Heart right ventricle (tissue), 16 donors: ENCODE measurements around the gene C1orf56. TPM values are rescaled to one million over a fixed set of nuclear protein-coding genes. Genes with fewer than 3 reads are reported as not detected.

Experiments
- ATAC-seq, 8 donors: fragments of 200-7000 bp; cut with Tn5 transposase; one replicate each; pipeline ENCODE4 v1.9.1; 2020; ENCODE audit warnings: mild to moderate bottlenecking in 8 of 8, moderate library complexity in 8 of 8, moderate number of reproducible peaks in 1 of 8
- DNase-seq, 2 donors: peaks; one replicate each; pipeline ENCODE4 v3.0.0-alpha.2; 2020
- H3K27ac ChIP-seq, 10 donors: fragments of 200-600 bp; sonication (generic) in 2 of 10; one replicate each; pipeline versions ENCODE4 v1.5.0 to v1.8.0; 2020 to 2022; ENCODE audit warnings: mild to moderate bottlenecking in 3 of 10
- H3K27me3 ChIP-seq, 7 donors: fragments of 200-600 bp; one replicate each; pipeline ENCODE4 v1.8.0; 2021 to 2022; ENCODE audit warnings: mild to moderate bottlenecking in 2 of 7
- H3K36me3 ChIP-seq, 9 donors: fragments of 200-600 bp; sonication (generic) in 1 of 9; one replicate each; pipeline versions ENCODE4 v1.5.0 to v1.8.0; 2020 to 2022; ENCODE audit warnings: mild to moderate bottlenecking in 2 of 9
- H3K4me1 ChIP-seq, 9 donors: fragments of 200-600 bp; sonication (generic) in 1 of 9; one replicate each; pipeline versions ENCODE4 v1.5.0 to v1.8.0; 2020 to 2022; ENCODE audit warnings: mild to moderate bottlenecking in 4 of 9
- H3K4me3 ChIP-seq, 10 donors: fragments of 200-600 bp; sonication (generic) in 2 of 10; one replicate each; pipeline versions ENCODE4 v1.5.0 to v1.8.0; 2020 to 2022; ENCODE audit warnings: mild to moderate bottlenecking in 7 of 10, moderate library complexity in 2 of 10
- H3K9me3 ChIP-seq, 11 donors: fragments of 200-600 bp in 10 of 11; sonication (generic) in 2 of 11; one replicate each; pipeline versions ENCODE4 v1.5.0 to v1.8.0; 2013 to 2022; ENCODE audit warnings: mild to moderate bottlenecking in 2 of 11, control low read depth in 1 of 11, moderate library complexity in 1 of 11
- CTCF ChIP-seq, 9 donors: fragments of 200-600 bp; sonication (generic) in 2 of 9; IDR thresholded peaks; one replicate each; pipeline versions ENCODE4 v1.5.0 to v1.8.0; 2021 to 2022; ENCODE audit warnings: antibody characterized with exemption in 9 of 9, mild to moderate bottlenecking in 5 of 9, moderate library complexity in 1 of 9
- WGBS, 2 donors: extraction: QIAGEN DNeasy Blood & Tissue Kit; methylation state at CpG; one replicate each; pipeline ENCODE4 v1.1.7; 2013; ENCODE audit warnings: inconsistent platforms in 1 of 2; 5-methylcytosine and 5-hydroxymethylcytosine counted together
- intact Hi-C, 10 donors: fragments of 100-400 bp; cut with DNase I; formaldehyde crosslinking; loops; one replicate each; pipeline versions ENCODE4 v1.11.1 to v1.14.2; 2022
- polyA plus RNA-seq, 2 donors: library from polyadenylated mRNA; stranded (reverse); fragments of 200-250 nt; gene quantifications; one replicate each; pipeline ENCODE4 v1.2.3, GENCODE V29; 2013
- total RNA-seq, 10 donors: library from RNA; stranded (reverse); fragmentation: NEBNext Ultra II Directional in 3 of 10; extraction: Animal tissue kit (Norgen Biotek cat#: 25700) in 3 of 10; gene quantifications; one replicate each; pipeline versions ENCODE4 v1.2.1 to v1.2.4, GENCODE V29; 2021 to 2023
- donor health status: Arrhythmogenic right ventricular cardiomyopathy.
- donor health status: ischemic (EF 13 %, LVEDD 7.1; RV severe dilation, severe dysfunction).
- donor health status: healthy with polysubstance abuse.
- donor health status: DM: no; HTN: yes; CAD: no.
- donor health status: DM: no; HTN: no; CAD: no.
- donor health status: ischemic (EF 25% LVEDD 6.9; RV normal size, moderate dysfunction).
- donor health status: ischemic (EF 25% LVEDD 5.7; RV mildly dilated, moderate dysfunction).
- donor health status: healthy.
- donor health status: DM: yes; HTN: yes; CAD: no.
- donor health status: Ischemic cardiomyopathy.
- donor health status: ischemic (EF 35%, LVEDD 5.7; RV mildly dilated, moderate dysfunction).
- donor health status: nonischemic (EF 11% LVEDD 7.7; RV severe dilation, severe dysfunction).
- donor health status: DM: yes; HTN: yes; CAD: no.
- donor health status: PGD.
- donor health status: ischemic (EF 29% LVEDD 5.4; RV normal size, mild dysfunction).
- donor health status: nonischemic (EF 23%, LVEDD 6.1; RV moderate dilation, normal function).

The C1orf56 gene
- total and polyA plus RNA-seq, 12 donors: 5.2 to 12.6 (median 7.6) TPM

- Histone ChIP-seq H3K36me3 (peaks cover 0 to 31% (median 13%) of the 10 kb centered on the region in 9 donors), H3K4me1 (peaks cover 16 to 67% (median 39%) of the 10 kb centered on the region in 9 donors), H3K4me3 (peak within 1 kb of the TSS; percentile 47 to 93 (median 79)), H3K27me3 (no peaks in the 10 kb centered on the region), H3K9me3 (no peaks in the 10 kb centered on the region), H3K27ac (peak within 1 kb of the TSS; percentile 80 to 100 (median 97))
- ATAC-seq: peak; percentile 93 to 96 (median 94)
- peak; percentile 63 to 95 (median 89) for TF ChIP-seq CTCF (IDR thresholded peaks at IDR 0.05)
- intact Hi-C loops: loop anchor here in 3 of 10 donors (1.0 to 10.0 kb wide), 4 partner anchors 11 to 55 kb away; partner anchors contain the start of genes MINDY1 (in 2 of the 3), PRUNE1 (in 2 of the 3) and GABPB2 (in 1 of the 3)
- peak; percentile 84 to 87 for DNase-seq
- 1% methylated on average over 58 of the region's 58 CpGs for WGBS, 2 donors
These were observed 11.8 kb downstream of the C1orf56 start, which contains the start of gene CDC42SE1 for GRCh38 chr1:151059109-151060006. CDC42SE1 (minus strand) TSS chr1:151059622; CDS start chr1:151055730, 3,892 bp downstream.

- intact Hi-C loops: loop anchor here in 2 of 10 donors (1.0 to 5.0 kb wide), 2 partner anchors 10 to 53 kb away; partner anchors contain the start of genes GABPB2 (in 1 of the 2), MINDY1 (in 1 of the 2) and PRUNE1 (in 1 of the 2)
- peaks cover 0 to 23% (median 6%) of the 10 kb centered on the region in 9 donors for H3K36me3 ChIP-seq
- H3K9me3 ChIP-seq: no peaks in the 10 kb centered on the region
- H3K27me3 ChIP-seq: no peaks in the 10 kb centered on the region
- peak; percentile 39 to 72 (median 60) for ATAC-seq
- TF ChIP-seq CTCF (IDR thresholded peaks at IDR 0.05): no peak
- H3K4me3 ChIP-seq: peak within 1 kb of the TSS; percentile 47 to 93 (median 79)
- WGBS, 2 donors: 1 to 4% methylated on average over 15 of the region's 15 CpGs
- H3K4me1 ChIP-seq: peaks cover 16 to 61% (median 39%) of the 10 kb centered on the region in 9 donors
- DNase-seq: peak; percentile 27 to 68
- H3K27ac ChIP-seq: peak within 1 kb of the TSS; percentile 80 to 100 (median 97)
These were observed 12.6 kb downstream of the C1orf56 start, which contains the start of gene MLLT11 for GRCh38 chr1:151060007-151060656. MLLT11 (plus strand) TSS chr1:151060397; CDS start chr1:151067225, 6,828 bp downstream.

DNA sequence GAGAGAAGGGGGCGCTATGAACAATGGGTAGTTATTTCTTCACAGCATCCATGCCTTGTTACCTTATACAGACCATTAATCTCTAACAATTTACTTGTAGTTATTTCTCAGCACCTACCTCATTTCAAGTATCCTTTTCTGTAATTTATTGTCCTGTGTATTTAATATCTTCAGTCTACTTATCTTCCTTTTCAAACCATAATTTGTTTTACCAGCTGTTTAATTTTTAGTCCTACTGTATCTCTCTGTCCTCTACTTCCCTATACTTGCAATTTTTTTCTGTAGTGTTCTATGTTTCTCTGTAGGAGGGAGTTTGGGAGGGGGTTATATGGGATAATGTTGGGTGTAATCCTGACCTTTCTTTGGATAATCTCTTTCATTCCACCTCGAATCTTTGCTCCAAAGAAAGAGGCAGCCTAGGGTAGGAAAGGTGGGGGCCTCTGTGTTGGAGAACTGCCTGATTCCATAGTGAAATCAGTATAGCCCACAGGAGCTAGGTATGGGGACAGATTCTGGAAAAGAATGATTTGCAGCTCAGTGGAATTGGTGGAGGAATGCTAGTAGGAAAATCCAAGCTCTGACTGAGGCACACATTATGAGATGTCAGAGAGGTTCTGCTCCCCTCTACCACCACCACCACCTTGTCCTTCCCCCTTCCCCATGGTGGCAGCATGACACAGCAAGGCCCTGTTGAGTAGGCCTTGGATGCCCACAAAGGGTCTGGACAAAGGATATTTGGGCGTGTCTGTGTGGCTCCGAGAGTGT is 13.3 kb downstream of the C1orf56 start:
- no peak for DNase-seq
- 49 to 59% methylated on average over 4 of the region's 4 CpGs for WGBS, 2 donors
- H3K4me1 ChIP-seq: peaks cover 13 to 54% (median 33%) of the 10 kb centered on the region in 9 donors
- H3K9me3 ChIP-seq: no peaks in the 10 kb centered on the region
- ATAC-seq: no peak
- H3K36me3 ChIP-seq: peaks cover 0 to 16% (median 0%) of the 10 kb centered on the region in 9 donors
- H3K27ac ChIP-seq: peak overlapping the region in 9 of 10 donors; percentile 87 to 100 (median 97)
- TF ChIP-seq CTCF (IDR thresholded peaks at IDR 0.05): no peak
- peak overlapping the region; percentile 47 to 93 (median 79) for H3K4me3 ChIP-seq
- no peaks in the 10 kb centered on the region for H3K27me3 ChIP-seq
- intact Hi-C loops: loop anchor here in 2 of 10 donors (1.0 to 5.0 kb wide), 2 partner anchors 9 to 54 kb away; partner anchors contain the start of genes GABPB2 (in 1 of the 2), MINDY1 (in 1 of the 2) and PRUNE1 (in 1 of the 2)
